MM.1S (cell line): ENCODE measurements around the gene DTYMK.

ENCODE experiments used
- DNase-seq: peaks from one replicate; pipeline ENCODE4 v3.0.0-alpha.2; 2015
- H2AFZ ChIP-seq: fragments of 300-600 bp; sonication (generic); 2 replicates; pipeline ENCODE4 v1.6.0; 2016; ENCODE audit warnings: antibody characterized with exemption, low read length
- H3F3A ChIP-seq: fragments of 300-600 bp; sonication (generic); 2 replicates; pipeline ENCODE4 v1.6.1; 2016; ENCODE audit warnings: mild to moderate bottlenecking, antibody characterized with exemption, low read length, moderate library complexity, mixed read lengths; ENCODE audit not compliant: insufficient read depth
- H3K27ac ChIP-seq: fragments of 300-600 bp; sonication (generic); 2 replicates; pipeline ENCODE4 v1.5.1; 2016; ENCODE audit warnings: mild to moderate bottlenecking, low read length
- H3K27me3 ChIP-seq: fragments of 300-600 bp; sonication (generic); replicated peaks from 2 replicates; pipeline ENCODE4 v1.6.0; 2016; ENCODE audit warnings: low read length; ENCODE audit not compliant: insufficient read depth
- H3K36me3 ChIP-seq: fragments of 300-600 bp; sonication (generic); replicated peaks from 2 replicates; pipeline ENCODE4 v1.6.1; 2016; ENCODE audit warnings: mild to moderate bottlenecking, low read length, mixed read lengths; ENCODE audit not compliant: insufficient read depth
- H3K4me1 ChIP-seq: fragments of 300-600 bp; sonication (generic); 2 replicates; pipeline ENCODE4 v1.6.1; 2016; ENCODE audit warnings: low read length, mixed read lengths
- H3K4me2 ChIP-seq: fragments of 300-600 bp; sonication (generic); 2 replicates; pipeline ENCODE4 v1.6.0; 2016; ENCODE audit warnings: low read depth, low read length
- H3K4me3 ChIP-seq: fragments of 300-600 bp; sonication (generic); 2 replicates; pipeline ENCODE4 v1.5.1; 2016; ENCODE audit warnings: low read length, mixed read lengths
- H3K79me2 ChIP-seq: fragments of 300-600 bp; sonication (generic); 2 replicates; pipeline ENCODE4 v1.6.1; 2016; ENCODE audit warnings: mixed run types, low read length, mixed read lengths
- H3K9ac ChIP-seq: fragments of 300-600 bp; sonication (generic); 2 replicates; pipeline ENCODE4 v1.6.1; 2016; ENCODE audit warnings: low read length, mixed read lengths
- H3K9me2 ChIP-seq: fragments of 300-600 bp; sonication (generic); replicated peaks from 2 replicates; pipeline ENCODE4 v1.6.1; 2016; ENCODE audit warnings: mild to moderate bottlenecking, low read length, mixed read lengths; ENCODE audit not compliant: insufficient read depth
- H3K9me3 ChIP-seq: fragments of 300-600 bp; sonication (generic); replicated peaks from 2 replicates; pipeline ENCODE4 v1.6.1; 2016; ENCODE audit warnings: mild to moderate bottlenecking, low read length, mixed read lengths; ENCODE audit not compliant: insufficient read depth
- H4K20me1 ChIP-seq: fragments of 300-600 bp; sonication (generic); 2 replicates; pipeline ENCODE4 v1.6.1; 2016; ENCODE audit warnings: mild to moderate bottlenecking, low read length, moderate library complexity, mixed read lengths; ENCODE audit not compliant: insufficient read depth
- EZH2 ChIP-seq: fragments of 300-600 bp; sonication (generic); optimal IDR thresholded peaks from 2 replicates; pipeline ENCODE3; 2017; ENCODE audit warnings: low read depth, mild to moderate bottlenecking, antibody characterized with exemption, low read length, mixed read lengths
- EZH2phosphoT487 ChIP-seq: fragments of 300-600 bp; sonication (generic); IDR thresholded peaks from 2 replicates; pipeline ENCODE4 v1.6.1; 2018; ENCODE audit warnings: antibody characterized with exemption, low read length
- TF ChIP-seq, protein P1 (sequence below): fragments of 300-600 bp; sonication (generic); IDR thresholded peaks from 2 replicates; pipeline ENCODE4 v1.5.1; 2016; ENCODE audit warnings: antibody characterized with exemption, low read length, mixed read lengths

Gene DTYMK

DNA sequence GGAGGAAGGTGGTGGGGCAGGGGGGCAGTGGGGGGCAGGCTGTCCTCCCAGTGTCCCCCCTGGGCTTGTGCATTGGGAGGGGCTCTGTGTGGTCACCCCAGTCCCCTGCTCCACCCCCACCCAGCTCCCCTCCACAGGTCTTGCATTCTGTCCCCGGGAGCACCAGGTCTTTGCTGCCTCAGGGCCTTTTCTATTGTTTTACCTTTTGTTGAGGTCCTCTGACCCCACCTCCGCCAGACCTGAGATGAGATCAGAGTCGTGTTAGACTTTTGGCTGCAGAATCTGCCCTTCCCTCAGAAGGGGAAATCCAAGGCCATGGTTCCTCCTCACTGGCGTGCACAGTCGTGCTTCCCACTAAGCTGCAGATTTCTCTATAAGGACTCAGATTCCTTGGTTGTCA, 28.3 kb downstream of the DTYMK start:
- no peak overlapping the region for H3K4me2 ChIP-seq
- H3K9ac ChIP-seq: no peak overlapping the region
- no peaks in the 10 kb centered on the region for H4K20me1 ChIP-seq
- TF ChIP-seq EZH2phosphoT487 (no peak), EZH2 (no peak)
- TF ChIP-seq, protein P1, sequence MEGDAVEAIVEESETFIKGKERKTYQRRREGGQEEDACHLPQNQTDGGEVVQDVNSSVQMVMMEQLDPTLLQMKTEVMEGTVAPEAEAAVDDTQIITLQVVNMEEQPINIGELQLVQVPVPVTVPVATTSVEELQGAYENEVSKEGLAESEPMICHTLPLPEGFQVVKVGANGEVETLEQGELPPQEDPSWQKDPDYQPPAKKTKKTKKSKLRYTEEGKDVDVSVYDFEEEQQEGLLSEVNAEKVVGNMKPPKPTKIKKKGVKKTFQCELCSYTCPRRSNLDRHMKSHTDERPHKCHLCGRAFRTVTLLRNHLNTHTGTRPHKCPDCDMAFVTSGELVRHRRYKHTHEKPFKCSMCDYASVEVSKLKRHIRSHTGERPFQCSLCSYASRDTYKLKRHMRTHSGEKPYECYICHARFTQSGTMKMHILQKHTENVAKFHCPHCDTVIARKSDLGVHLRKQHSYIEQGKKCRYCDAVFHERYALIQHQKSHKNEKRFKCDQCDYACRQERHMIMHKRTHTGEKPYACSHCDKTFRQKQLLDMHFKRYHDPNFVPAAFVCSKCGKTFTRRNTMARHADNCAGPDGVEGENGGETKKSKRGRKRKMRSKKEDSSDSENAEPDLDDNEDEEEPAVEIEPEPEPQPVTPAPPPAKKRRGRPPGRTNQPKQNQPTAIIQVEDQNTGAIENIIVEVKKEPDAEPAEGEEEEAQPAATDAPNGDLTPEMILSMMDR: no peak
- no peaks in the 10 kb centered on the region for H3K27me3 ChIP-seq
- H3K9me3 ChIP-seq: no peaks in the 10 kb centered on the region
- H3K27ac ChIP-seq: no peak overlapping the region
- no peak overlapping the region for H2AFZ ChIP-seq
- H3K9me2 ChIP-seq: no peaks in the 10 kb centered on the region
- no peak overlapping the region for H3K4me3 ChIP-seq
- no peaks in the 10 kb centered on the region; the same call in 1 of the 2 replicates for H3K36me3 ChIP-seq
- H3K79me2 ChIP-seq: no peaks in the 10 kb centered on the region
- no peaks in the 10 kb centered on the region for H3F3A ChIP-seq
- DNase-seq: no peak
- no peaks in the 10 kb centered on the region for H3K4me1 ChIP-seq

- H3K79me2 ChIP-seq: no peaks in the 10 kb centered on the region; the same call in 1 of the 2 replicates
- H3K27ac ChIP-seq: no peak overlapping the region
- no peaks in the 10 kb centered on the region for H3K27me3 ChIP-seq
- H2AFZ ChIP-seq: no peak overlapping the region
- no peaks in the 10 kb centered on the region for H4K20me1 ChIP-seq
- H3K4me1 ChIP-seq: no peaks in the 10 kb centered on the region
- H3K36me3 ChIP-seq: no peaks in the 10 kb centered on the region; the same call in 1 of the 2 replicates
- TF ChIP-seq, protein P1: no peak
- TF ChIP-seq EZH2phosphoT487 (no peak), EZH2 (no peak)
- H3K9me3 ChIP-seq: no peaks in the 10 kb centered on the region
- no peak overlapping the region for H3K4me2 ChIP-seq
- H3K4me3 ChIP-seq: no peak overlapping the region
- no peak for DNase-seq
- H3K9me2 ChIP-seq: no peaks in the 10 kb centered on the region
- H3K9ac ChIP-seq: no peak overlapping the region
- H3F3A ChIP-seq: no peaks in the 10 kb centered on the region
Observed at GRCh38 chr2:241657786-241658254, 28.8 kb downstream of the DTYMK start.

DNA sequence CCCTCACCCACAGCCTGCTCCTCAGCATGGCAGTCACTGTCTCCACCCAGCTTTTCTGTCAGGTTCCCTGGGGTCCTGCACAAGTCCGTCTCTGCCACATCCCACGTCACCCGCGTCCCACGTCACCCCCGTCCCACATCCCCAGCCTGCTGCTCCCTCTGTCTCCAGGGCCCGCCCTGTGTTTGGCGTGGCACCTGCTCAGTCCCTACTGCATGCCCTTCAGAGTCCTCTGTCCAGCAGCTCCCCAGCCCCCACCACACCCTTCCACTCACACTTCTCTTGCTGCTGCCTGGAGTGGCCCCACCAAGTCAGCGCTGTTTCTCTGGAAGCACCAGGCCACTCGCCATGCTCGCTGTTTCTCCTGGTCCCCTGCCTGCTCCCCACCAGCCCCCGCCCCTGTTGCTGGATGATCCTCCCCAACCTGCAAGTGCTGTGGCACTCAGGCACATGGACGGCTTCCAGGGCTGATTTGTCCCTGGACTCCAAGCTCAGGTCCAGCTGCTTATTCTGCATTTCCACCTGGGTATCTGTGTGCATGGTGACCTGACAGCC, 30.3 kb downstream of the DTYMK start:
- H4K20me1 ChIP-seq: no peaks in the 10 kb centered on the region
- no peak overlapping the region for H3K4me2 ChIP-seq
- no peaks in the 10 kb centered on the region for H3K9me2 ChIP-seq
- no peaks in the 10 kb centered on the region for H3K4me1 ChIP-seq
- H3K9me3 ChIP-seq: no peaks in the 10 kb centered on the region
- no peak overlapping the region for H3K9ac ChIP-seq
- no peak for DNase-seq
- no peaks in the 10 kb centered on the region for H3F3A ChIP-seq
- no peak overlapping the region for H2AFZ ChIP-seq
- no peaks in the 10 kb centered on the region for H3K27me3 ChIP-seq
- no peak overlapping the region for H3K4me3 ChIP-seq
- H3K79me2 ChIP-seq: no peaks in the 10 kb centered on the region; the same call in 1 of the 2 replicates
- H3K36me3 ChIP-seq: no peaks in the 10 kb centered on the region; the same call in 1 of the 2 replicates
- H3K27ac ChIP-seq: no peak overlapping the region
- TF ChIP-seq EZH2: no peak
- TF ChIP-seq, protein P1: no peak
- TF ChIP-seq EZH2phosphoT487: no peak
